Right ventricle myocardium inferior (tissue), 1 donor: ENCODE results near the gene SDF2L1. TPM values are rescaled to one million over a fixed set of nuclear protein-coding genes. Genes with fewer than 3 reads are reported as not detected.
"Not testable (repeated sequence)": the region's sequence is repeated elsewhere in the genome, so short reads cannot be mapped to it uniquely, and the experiment has no call there.

ENCODE experiments used
- ATAC-seq: fragments of 200-7000 bp; cut with Tn5 transposase; one replicate; pipeline ENCODE4 v1.9.1; 2020; ENCODE audit warnings: mild to moderate bottlenecking, moderate library complexity
- DNase-seq: peaks from one replicate; pipeline ENCODE4 v3.0.0; 2021; ENCODE audit errors: missing footprints
- intact Hi-C: fragments of 100-400 bp; cut with DNase I; formaldehyde crosslinking; loops from one replicate; pipeline ENCODE4 v1.11.0; 2022
- total RNA-seq: library from RNA; stranded (reverse); fragmentation: NEBNext Ultra II Directional; extraction: Animal tissue kit (Norgen Biotek cat#: 25700); gene quantifications from one replicate; pipeline ENCODE4 v1.2.1, GENCODE V29; 2021
- donor health status: DM: no; HTN: yes; CAD: no; lungs with severe emphysema.

SDF2L1 gene
- total RNA-seq, 1 donor from 2014 or later = 20.7 TPM

DNA sequence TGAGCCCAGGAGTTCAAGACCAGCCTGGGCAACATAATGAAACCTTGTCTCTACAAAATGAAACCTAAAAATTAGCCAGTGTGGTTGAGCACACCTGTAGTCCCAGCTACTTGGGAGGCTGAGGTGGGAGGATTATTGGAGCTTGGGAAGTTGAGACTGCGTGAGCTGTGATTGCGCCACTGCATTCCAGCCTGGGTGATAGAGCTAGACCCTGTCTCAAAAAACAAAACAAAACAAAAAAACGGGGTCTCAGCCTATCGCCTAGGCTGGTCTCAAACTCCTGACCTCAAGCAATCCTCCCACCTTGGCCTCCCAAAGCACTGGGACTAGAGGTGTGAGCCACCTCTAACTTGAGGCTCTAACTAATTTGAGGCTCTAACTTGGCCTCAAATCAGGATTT, 37.3 kb downstream of the SDF2L1 start:
- intact Hi-C loops = no loop called here
- DNase-seq (no peak), ATAC-seq (no peak)

DNA sequence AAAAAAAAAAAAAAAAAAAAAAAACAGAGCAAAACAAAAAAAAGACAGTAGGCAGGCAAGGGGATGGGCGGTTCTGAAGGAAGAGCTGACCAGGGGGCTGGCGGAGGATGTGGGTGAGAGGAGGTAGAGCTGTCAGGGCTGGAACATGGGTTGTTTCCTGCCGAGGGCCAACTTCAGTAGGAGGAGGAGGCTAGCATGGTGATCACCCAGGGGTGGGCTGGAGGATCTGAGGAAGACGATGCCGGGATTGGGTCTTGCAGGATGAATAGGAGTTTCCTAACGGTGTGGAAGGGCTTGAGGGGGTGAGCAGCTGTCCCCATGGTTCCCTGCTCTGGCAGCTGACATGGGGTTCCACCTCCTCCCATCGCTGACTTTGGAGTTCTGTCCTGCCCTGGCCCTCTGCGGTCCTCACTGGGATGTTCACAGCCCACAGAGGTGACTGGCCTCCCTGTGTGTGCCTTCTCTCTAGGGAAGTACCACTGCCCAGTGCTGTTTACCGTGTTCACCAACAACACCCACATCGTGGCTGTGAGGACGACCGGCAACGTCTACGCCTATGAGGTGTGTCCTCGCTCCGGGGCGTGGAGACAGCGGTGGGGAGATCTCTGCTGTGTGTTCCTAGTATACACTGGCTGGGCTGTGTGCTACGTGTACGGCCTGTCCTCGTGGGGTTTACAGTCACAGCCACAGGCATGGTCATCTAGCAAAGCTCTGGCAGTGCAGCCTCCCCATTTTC, 38.9 kb downstream of the SDF2L1 start:
- ATAC-seq (no peak), DNase-seq (no peak)
- intact Hi-C loops = no loop called here

DNA sequence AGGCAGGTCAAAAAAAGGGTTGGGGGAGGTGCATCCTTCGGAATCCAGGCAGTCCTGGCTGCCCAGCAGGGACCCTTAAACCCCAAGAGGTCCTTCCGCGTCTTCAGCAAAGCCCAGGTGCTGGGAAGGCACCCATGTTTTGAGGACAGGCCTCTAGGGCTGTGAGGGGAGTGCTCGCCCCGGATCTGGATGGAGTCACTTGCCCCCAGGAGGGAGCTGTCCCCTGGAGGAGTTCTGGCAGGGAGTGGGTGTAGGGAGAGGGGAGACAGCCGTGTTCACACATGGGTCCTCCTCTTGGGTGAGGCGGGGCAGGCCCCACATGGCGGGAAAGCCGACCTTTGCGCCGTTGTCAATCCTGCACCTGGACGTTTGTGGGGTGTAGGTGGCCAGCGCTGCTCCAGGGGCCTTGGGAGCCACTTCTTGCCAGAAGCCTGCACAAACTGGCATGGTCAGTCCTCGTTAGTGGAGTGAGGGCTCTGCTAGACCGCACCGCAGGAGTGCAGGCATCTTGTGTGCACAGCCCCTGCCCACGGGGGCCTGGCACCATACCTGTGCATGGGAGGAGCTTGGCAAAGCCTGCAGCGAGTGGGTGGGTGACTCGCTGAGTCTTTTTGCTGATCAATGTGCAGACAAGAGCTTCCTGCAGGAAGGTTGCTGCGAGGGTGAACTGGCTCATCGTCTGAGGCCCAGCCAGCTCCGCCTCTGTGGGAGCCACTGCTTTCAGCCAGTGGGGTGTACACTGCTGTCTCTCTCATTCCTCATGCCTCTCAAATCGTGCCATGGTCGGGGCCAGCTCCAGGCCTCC, 39.7 kb downstream of the SDF2L1 start:
- DNase-seq (no peak), ATAC-seq (no peak)
- intact Hi-C loops = no loop called here

DNA sequence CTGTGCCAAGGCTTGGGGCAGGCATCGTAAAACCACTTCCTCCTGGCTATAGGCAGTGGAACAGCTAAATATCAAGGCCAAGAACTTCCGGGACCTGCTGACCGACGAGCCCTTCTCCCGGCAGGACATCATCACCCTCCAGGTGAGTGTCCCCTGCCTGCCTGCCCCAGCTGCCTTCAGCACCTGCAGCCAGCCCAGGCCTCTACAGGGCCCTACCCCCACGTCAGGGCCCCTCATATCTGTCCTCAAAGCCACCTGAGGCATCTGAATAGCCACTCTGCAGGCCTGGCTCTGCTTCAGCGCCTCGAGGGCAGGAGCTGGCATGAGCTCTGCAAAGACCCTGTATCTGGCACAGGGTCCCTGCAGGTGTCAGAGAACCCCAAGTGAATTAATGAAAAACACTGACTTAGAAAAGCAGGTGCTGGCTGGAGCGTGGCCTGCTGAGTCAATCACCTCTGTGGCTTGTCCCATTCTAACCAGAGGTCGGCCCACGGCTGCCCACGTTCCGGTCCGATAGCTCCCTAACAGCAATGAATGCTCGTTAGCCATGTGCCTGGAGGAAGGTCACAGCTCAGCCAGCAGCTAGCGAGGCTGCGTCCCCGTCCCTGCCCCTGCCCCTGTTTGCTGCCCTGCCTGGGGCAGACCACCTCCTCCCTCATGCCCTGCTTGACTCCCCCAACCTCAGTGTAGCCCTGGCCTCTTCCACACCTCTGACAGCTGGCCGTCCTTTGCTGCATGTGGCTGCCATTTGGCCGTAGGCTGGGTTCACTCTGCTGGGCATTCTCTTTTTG, 40.5 kb downstream of the SDF2L1 start:
- DNase-seq (no peak), ATAC-seq (no peak)
- intact Hi-C loops = no loop called here

DNA sequence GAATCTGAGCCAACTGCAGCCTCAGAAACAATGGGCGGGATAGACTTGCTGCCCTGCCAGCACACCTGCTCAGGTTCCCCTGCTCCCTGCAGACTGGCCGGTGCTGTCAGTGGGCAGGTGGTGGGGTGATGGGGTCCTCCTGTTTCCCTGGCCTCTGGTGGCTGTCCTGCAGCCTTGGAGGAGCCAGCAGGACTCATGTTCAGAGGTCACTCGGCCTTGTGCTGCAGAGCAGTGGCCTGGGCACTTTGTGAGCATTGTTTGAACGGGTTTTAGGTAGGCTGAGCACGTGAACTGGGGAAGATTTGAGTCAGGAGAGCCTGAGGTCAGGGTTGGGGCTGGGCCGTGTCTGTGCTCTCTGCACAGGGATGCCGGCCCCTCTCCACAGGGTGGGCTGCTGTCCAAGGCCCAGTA, 41.3 kb downstream of the SDF2L1 start:
- DNase-seq (no peak), ATAC-seq (no peak)
- intact Hi-C loops = no loop called here

DNA sequence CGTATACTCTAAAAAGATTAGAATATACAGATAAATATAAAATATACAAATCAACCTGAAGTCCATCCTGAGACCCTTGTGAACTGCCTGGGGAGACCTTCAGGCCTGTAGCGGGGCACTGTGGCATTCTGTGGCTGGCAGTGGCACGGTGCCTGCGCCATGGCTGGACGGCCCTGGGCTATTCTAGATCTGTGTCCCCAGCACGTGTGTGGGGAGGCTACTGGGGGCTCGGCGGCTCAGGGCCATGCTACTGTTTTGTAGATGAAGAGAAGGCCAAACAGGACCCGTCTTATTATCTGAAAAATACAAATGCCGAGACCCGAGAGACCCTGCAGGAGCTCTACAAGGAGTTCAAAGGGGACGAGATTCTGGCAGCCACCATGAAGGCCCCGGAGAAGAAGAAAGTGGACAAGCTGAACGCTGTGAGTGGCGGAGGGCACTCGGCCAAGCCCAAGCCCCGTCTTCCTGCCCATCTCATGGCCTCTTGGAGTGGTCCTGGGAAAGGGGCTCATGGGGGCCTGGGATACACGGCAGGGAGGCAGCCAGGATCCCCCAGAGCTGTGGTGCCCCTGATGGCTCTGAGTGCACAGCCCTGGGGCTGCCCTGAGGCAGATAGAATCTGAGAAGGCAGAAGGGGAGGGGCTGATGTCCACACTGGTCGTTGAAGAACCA, 42.5 kb downstream of the SDF2L1 start:
- DNase-seq (no peak), ATAC-seq (no peak)
- intact Hi-C loops = no loop called here

DNA sequence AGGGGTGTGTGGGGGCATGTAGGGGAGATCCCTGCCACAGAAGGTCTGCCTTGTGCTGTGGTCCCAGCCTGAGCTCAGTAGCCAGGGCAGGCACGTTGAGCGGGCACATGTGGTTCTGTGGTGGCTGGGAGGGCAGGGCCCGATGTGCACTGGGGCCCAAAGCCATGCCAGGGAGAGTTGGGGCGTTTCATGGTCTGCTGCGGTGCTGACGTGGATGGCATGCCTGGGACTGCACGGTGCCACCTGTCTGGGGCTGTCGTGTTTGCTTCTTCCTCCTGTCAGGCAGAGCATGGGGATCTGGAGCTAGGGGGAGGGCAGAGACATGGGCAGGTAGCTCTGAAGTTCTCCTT, 43.0 kb downstream of the SDF2L1 start:
- no peak for ATAC-seq
- no peak for DNase-seq
- intact Hi-C loops = no loop called here

DNA sequence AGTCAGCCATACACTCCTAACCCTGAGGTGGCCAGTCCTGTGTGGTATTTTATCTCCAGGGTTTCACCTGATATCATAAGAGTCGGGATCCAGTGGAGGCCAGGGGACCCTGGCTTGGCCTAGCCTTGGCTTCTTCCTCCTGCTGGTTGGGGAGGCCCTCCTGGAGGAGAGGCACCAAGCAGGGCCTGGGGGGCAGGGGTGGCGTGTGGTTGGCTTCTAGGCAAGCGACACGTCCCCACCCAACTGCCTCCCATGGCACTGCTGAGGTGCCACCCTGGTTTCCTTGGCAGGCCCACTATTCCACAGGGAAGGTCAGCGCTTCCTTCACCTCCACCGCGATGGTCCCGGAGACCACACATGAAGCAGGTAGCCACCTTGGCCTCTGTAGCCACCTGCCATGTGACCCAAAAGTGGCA, 44.1 kb downstream of the SDF2L1 start:
- ATAC-seq (no peak), DNase-seq (no peak)
- intact Hi-C loops = no loop called here

DNA sequence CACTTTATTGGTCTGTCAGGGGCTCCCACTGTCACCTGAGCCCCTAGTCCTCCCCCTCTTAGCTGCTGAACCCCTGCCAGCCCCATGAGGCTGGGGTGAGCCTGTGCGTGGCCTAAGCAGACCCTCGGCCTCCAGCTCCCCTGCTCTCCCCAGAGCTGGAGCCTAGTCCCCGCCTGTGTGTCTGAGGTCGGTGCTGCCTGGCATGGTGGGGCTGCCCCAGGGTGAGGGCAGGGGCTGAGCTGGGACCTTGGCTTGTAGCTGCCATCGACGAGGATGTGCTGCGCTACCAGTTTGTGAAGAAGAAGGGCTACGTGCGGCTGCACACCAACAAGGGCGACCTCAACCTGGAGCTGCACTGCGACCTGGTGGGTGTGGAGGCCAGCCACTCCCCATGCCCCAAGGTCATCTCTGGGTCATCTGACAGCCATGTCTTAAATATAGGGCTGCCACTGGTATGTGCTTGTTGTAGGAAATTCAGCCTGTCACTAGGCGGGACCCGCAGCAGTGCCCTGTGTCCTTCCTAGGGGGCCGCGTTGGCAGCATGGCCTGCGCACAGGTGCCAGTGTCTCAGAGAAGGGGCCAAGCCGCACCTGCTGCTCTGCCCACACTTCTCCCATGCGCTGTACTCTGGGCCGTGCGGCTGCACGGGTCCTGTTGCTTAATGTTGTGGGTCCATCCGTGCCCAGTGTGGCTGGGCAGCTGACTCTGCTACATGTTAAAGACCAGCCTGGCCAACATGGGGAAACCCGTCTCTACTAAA, 44.7 kb downstream of the SDF2L1 start:
- intact Hi-C loops = no loop called here
- DNase-seq = no peak
- ATAC-seq = no peak

DNA sequence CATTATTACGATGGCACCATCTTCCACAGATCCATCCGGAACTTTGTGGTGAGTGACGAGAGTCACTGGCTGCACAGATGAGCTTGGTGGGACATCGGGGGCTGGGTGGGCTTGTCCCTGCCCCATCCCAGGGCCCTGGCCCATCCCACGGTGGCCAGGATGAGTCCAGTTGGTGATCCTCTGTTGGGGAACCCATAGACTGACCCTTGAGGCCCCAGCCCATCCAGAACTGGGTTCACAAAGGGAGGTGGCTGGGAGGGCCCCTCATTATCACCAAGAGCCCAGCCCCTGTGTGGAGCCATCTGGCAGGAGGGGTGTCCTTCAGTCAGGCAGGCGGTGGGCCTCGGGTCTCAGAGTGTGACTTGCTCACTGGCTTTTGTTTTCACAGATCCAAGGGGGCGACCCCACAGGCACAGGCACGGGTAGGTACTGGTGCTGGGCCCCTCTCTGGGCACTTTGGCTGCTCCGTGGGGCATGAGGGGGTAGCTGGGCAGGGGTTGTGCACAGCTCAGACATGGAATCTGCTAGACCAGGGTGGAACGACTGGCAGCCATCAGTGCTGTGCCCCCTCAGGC, 45.7 kb downstream of the SDF2L1 start:
- intact Hi-C loops = no loop called here
- ATAC-seq (no peak), DNase-seq (no peak)

DNA sequence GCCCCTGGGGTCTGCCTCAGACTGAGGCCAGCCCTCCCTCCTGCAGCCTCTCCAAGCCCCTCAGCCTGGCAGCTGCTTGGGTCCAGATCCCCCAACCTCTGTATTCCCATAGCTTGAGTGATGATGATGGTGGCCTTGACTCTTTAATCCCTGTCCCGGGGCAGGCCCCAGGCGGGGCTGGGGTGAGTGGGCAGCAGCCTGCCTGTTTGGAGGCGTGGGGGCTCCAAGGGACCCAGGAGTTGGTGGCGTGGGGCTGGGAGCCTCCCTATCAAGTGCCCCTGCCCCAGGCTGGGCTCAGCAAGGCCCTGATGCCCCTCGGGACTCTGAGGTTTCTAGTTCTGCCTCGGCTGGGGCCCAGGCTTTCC, 46.2 kb downstream of the SDF2L1 start:
- intact Hi-C loops = no loop called here
- DNase-seq (no peak), ATAC-seq (no peak)

DNA sequence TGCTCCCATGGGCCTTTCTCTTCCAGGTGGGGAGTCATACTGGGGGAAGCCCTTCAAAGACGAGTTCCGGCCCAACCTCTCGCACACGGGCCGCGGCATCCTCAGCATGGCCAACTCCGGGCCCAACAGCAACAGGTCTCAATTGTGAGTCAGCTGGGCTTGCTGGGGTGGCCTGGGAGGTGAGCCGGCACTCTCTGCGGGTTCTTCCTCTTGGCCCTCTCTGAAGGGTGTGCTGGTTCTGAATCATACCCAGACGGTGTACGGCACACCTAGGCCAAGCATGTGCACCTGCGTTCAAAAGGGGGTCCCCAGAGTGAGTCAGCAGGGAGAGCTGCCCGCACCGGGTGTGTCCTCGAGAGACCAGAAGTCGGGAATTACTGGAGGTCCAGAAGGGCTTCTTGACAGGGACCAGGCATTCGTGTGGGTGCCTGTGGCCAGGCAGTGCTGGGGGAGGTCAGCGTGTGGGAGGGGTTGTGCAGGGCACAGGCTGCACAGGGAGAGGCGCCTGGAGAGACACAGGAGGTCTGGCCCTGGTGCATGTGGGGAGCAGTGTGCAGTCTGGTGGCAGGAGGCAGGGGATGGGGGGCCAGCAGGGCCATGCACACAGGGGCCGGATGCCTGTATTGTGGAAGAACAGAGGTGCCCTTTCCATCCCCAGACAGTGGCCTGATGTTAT, 46.7 kb downstream of the SDF2L1 start:
- no peak for ATAC-seq
- DNase-seq = no peak
- intact Hi-C loops = no loop called here

DNA sequence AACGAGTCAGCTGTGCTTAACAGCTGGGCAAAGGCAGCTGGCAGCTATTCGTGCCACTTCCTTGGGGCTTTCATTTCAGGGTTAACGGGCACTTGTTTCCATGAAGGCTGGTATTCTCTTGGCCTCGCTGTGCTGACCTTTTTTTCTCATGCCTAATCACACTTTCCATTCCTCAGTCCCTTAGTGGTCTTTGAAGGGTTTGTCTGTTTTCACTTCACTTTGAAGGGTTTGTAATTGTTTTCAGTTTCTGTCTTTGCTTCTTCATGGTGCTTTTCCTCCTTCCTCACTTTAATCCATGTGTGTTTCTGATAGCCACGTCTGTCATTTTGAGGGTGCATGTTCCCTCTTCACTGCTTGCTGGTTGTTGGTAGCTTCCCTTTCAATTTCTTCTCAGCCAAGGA, 48.3 kb downstream of the SDF2L1 start:
- intact Hi-C loops = no loop called here
- ATAC-seq (no peak), DNase-seq (no peak)

DNA sequence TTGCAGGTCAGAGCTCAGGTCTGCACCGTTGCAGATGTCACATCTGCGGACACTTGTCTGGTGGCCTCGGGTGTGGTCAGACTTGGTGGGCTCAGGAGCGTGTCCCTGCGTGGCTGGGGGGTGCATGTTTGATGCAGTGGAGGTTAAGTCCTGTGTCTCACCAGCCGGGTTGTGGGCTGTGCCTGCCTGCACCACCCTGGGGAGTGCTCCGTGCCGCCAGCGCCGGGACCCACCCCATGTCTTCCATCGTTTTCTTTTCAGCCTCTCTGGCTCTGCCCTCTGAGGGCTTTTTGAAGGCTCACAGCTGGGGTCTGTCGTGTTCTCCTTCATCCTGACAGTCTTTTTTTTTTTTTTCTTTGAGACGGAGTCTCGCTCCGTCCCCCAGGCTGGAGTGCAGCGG, 49.7 kb downstream of the SDF2L1 start:
- intact Hi-C loops = no loop called here
- ATAC-seq (no peak), DNase-seq (no peak)

DNA sequence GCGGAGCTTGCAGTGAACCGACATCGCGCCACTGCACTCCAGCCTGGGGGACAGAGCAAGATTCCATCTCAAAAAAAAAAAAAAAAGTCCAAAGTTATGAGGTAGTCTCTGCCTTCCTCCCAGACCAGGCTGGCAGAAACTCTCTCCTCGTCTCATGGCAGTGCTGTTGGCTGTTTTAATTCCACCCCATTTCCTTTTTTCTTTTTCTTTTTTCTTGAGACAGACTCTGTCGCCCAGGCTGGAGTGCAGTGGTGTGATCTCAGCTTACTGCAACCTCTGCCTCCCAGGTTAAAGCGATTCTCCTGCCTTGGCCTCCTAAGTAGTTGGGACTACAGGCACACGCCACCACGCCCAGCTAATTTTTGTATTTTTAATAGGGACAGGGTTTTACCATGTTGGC, 50.8 kb downstream of the SDF2L1 start:
- DNase-seq, ATAC-seq, intact Hi-C loops: not testable (repeated sequence)

DNA sequence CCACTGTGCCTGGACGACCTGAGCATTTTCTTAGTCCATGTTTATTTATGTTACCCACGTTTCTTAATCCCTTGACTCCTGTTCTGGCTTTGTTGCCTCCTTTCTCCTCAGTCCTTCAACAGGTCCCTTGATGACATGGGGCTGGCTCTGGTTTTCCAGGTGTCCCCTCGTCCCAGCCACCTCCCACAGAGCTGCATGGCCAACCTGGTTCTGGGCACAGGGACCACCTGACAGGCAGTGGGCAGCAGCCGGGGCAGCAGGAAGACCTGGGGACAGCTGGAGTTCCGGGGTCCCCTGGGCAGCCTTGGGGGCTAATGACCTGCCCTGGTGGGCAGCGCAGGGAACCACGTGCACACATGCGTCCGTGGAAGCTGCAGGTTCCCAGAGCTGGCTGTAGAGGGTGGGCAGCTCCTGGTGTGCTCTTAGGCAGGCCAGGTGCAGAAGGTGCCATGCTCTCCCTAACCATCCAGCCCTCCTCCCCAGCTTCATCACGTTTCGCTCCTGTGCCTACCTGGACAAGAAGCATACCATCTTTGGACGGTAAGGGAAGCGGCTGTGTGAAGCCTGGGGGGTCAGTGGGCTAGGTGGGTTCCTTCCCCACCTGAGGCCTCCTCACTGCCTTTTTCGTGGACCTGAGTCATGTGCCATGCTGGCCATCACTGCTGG, 51.4 kb downstream of the SDF2L1 start:
- intact Hi-C loops = no loop called here

More for the DNA sequence above, 51.4 kb downstream of the SDF2L1 start:
- ATAC-seq (no peak), DNase-seq (no peak)
